ENCODE results near the gene CD47. TPM values are rescaled to one million over a fixed set of nuclear protein-coding genes. Genes with fewer than 3 reads are reported as not detected.

Gene CD47
- total RNA-seq, 4 donors from 2014 or later, result 146 to 167 (median 160) TPM

DNA sequence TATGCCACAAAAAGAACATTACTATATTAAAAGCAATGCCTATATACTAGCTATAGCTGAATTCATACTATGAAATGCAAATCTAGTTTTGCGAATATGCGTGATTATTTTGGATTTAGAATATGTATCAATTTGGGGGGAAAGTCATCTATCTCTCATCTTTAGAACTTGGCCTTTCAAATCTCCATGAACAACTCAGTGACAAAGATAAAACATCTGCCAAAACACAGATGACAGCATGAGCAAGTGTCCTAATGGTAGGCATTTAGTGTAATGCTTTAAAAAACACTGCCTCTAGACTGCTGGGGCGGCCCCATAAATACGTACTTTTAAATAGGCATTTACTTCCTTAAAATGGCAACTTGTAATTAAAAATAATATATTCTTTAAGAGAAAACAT lies 2.7 kb downstream of the CD47 start:
- no peak for DNase-seq
- intact Hi-C loops (cut with DNase I), result no loop called here

DNA sequence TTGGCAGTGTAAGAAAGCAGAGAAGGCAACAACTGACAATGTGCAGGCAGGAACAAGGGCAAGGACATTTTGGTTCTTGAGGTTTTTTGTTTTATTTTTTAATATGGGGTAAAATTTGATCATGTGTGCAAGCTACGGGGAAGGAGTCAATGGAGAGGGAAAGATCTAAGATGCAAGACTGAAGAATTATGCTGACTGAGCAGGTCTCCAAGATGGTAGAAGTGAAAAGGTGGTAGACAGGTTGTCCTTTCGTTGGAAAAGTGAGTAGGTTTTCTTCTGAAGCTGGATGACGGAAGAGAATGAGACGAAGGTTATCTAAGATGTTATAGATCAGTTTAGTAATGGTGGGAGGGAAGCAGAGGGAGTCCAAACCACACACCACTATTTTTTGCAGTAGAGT lies 4.2 kb downstream of the CD47 start:
- no peak for DNase-seq
- TF ChIP-seq, protein P1, sequence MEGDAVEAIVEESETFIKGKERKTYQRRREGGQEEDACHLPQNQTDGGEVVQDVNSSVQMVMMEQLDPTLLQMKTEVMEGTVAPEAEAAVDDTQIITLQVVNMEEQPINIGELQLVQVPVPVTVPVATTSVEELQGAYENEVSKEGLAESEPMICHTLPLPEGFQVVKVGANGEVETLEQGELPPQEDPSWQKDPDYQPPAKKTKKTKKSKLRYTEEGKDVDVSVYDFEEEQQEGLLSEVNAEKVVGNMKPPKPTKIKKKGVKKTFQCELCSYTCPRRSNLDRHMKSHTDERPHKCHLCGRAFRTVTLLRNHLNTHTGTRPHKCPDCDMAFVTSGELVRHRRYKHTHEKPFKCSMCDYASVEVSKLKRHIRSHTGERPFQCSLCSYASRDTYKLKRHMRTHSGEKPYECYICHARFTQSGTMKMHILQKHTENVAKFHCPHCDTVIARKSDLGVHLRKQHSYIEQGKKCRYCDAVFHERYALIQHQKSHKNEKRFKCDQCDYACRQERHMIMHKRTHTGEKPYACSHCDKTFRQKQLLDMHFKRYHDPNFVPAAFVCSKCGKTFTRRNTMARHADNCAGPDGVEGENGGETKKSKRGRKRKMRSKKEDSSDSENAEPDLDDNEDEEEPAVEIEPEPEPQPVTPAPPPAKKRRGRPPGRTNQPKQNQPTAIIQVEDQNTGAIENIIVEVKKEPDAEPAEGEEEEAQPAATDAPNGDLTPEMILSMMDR (IDR thresholded peaks at IDR 0.05), result no peak
- no peak for TF ChIP-seq POLR2A (IDR thresholded peaks at IDR 0.05)
- intact Hi-C loops (cut with DNase I), result no loop called here
- Histone ChIP-seq H3K36me3 (no peaks in the 10 kb centered on the region), H3K27ac (no peak overlapping the region), H3K4me3 (replicated peaks in 1 of 3) (no peak overlapping the region), H3K27me3 (no peaks in the 10 kb centered on the region), H3K9me3 (no peaks in the 10 kb centered on the region), H3K4me1 (peaks cover 6 to 18% of the 10 kb centered on the region in 2 donors)
- 96 to 97% methylated on average over 4 of the region's 4 CpGs for WGBS, 2 donors

More for the DNA sequence above, 2.7 kb downstream of the CD47 start:
- Histone ChIP-seq H3K4me3 (replicated peaks in 1 of 3) (no peak overlapping the region), H3K4me1 (peaks cover 10 to 20% of the 10 kb centered on the region in 2 donors), H3K27me3 (no peaks in the 10 kb centered on the region), H3K36me3 (no peaks in the 10 kb centered on the region), H3K27ac (no peak overlapping the region), H3K9me3 (no peaks in the 10 kb centered on the region)
- WGBS, 2 donors, result 89 to 94% methylated on average over 4 of the region's 4 CpGs
- TF ChIP-seq, protein P1 (IDR thresholded peaks at IDR 0.05), result no peak
- TF ChIP-seq POLR2A (IDR thresholded peaks at IDR 0.05), result no peak

- WGBS, 2 donors, result 85 to 96% methylated on average over 2 of the region's 2 CpGs
- no peak for DNase-seq
- H3K36me3 ChIP-seq, result no peaks in the 10 kb centered on the region
- TF ChIP-seq, protein P1 (IDR thresholded peaks at IDR 0.05), result no peak
- no peak for TF ChIP-seq POLR2A (IDR thresholded peaks at IDR 0.05)
- intact Hi-C loops (cut with DNase I), result no loop called here
- H3K9me3 ChIP-seq, result no peaks in the 10 kb centered on the region
- H3K4me1 ChIP-seq, result peaks cover 3 to 14% of the 10 kb centered on the region in 2 donors
- H3K4me3 ChIP-seq (replicated peaks in 1 of 3), result no peak overlapping the region
- no peak overlapping the region for H3K27ac ChIP-seq
- H3K27me3 ChIP-seq, result no peaks in the 10 kb centered on the region
Measured at GRCh38 chr3:108085810-108086350, 5.0 kb downstream of the CD47 start.

DNA sequence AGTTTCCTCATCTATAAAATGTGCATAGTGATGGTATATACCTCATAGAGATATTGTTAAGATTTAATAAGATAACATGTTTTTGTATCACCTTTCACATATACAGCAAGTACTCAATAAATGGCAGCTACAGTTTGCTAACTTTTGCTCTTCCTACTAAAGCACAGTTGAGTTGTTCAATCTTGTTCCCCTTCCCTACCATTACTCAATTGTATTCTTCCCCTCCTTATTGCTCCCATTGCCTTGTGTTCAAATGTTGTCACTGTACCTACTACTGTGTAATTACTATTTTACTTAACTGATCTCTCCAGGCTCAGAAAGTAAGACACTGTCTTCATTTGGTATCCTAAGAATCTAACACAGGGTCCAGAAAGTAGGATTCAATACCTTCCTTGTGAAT lies 5.5 kb downstream of the CD47 start:
- Histone ChIP-seq H3K27ac (no peak overlapping the region), H3K27me3 (no peaks in the 10 kb centered on the region), H3K9me3 (no peaks in the 10 kb centered on the region), H3K4me3 (replicated peaks in 1 of 3) (no peak overlapping the region), H3K4me1 (peaks cover 3 to 14% of the 10 kb centered on the region in 2 donors), H3K36me3 (no peaks in the 10 kb centered on the region)
- DNase-seq, result no peak
- TF ChIP-seq, protein P1 (IDR thresholded peaks at IDR 0.05), result no peak
- no peak for TF ChIP-seq POLR2A (IDR thresholded peaks at IDR 0.05)
- intact Hi-C loops (cut with DNase I), result no loop called here

DNA sequence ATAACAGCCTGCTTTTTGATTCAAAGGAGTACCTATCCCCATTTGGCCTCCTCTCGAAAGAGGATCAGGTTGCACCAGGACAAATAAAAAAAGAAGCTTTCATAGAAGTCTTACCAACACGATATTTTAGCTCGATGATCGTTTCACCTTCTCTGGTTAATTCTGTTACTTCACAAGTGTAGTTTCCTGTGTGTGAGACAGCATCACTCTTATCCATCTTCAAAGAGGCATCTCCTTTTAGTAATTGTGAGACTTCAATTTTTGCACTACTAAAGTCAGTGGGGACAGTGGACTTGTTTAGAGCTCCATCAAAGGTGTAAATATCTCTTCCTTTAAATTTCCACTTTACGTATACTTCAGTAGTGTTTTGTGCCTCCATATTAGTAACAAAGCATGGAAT lies 11.0 kb downstream of the CD47 start:
- 90 to 92% methylated on average over 5 of the region's 5 CpGs for WGBS, 2 donors
- Histone ChIP-seq H3K9me3 (no peaks in the 10 kb centered on the region), H3K27ac (no peak overlapping the region), H3K27me3 (no peaks in the 10 kb centered on the region), H3K4me3 (replicated peaks in 1 of 3) (no peak overlapping the region), H3K4me1 (no peaks in the 10 kb centered on the region), H3K36me3 (no peaks in the 10 kb centered on the region)
- intact Hi-C loops (cut with DNase I), result no loop called here
- TF ChIP-seq, protein P1 (IDR thresholded peaks at IDR 0.05), result no peak
- no peak for TF ChIP-seq POLR2A (IDR thresholded peaks at IDR 0.05)
- no peak for DNase-seq
